Measurements from ENCODE around the gene MID1.

DNA sequence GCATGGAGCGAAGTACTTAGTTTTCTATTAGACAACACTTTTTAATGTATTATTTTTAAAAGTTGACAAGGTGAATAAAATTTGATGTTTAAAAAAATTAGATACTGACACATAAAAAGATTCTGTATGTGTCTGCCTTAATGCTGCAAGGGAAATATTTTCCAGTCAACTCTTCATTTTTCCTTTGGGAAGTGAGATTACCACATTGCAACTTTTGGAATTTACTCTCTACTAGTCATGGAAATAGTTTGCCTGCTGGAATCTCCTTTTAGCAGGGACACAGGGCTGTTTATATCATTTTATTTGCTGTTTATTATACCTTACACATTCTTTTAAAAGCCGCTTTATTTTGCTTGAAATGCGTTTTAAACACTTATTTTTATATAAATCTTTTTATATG is 135.1 kb downstream of the MID1 start:
- TF ChIP-seq, protein P1, sequence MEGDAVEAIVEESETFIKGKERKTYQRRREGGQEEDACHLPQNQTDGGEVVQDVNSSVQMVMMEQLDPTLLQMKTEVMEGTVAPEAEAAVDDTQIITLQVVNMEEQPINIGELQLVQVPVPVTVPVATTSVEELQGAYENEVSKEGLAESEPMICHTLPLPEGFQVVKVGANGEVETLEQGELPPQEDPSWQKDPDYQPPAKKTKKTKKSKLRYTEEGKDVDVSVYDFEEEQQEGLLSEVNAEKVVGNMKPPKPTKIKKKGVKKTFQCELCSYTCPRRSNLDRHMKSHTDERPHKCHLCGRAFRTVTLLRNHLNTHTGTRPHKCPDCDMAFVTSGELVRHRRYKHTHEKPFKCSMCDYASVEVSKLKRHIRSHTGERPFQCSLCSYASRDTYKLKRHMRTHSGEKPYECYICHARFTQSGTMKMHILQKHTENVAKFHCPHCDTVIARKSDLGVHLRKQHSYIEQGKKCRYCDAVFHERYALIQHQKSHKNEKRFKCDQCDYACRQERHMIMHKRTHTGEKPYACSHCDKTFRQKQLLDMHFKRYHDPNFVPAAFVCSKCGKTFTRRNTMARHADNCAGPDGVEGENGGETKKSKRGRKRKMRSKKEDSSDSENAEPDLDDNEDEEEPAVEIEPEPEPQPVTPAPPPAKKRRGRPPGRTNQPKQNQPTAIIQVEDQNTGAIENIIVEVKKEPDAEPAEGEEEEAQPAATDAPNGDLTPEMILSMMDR (IDR thresholded peaks at IDR 0.05; ENCODE audit: borderline replicate concordance, extremely low read depth, low read length, poor library complexity, severe bottlenecking) = no peak
- no peak for TF ChIP-seq EZH2 (IDR thresholded peaks at IDR 0.05; ENCODE audit: borderline replicate concordance, low read depth, low read length, severe bottlenecking)
